Measurements from ENCODE around the gene CFL1. TPM values are rescaled to one million over a fixed set of nuclear protein-coding genes. Genes with fewer than 3 reads are reported as not detected.

CFL1 gene
- total RNA-seq, 1 donor from 2014 or later: 1,155 TPM

Other genes starting within 250 kb of the CFL1 start
- gene MAP3K11, start 244.0 kb downstream of the CFL1 start, total RNA-seq: 84.6 and 88.6 TPM in 2 replicates
- gene PCNX3, start 242.4 kb downstream of the CFL1 start, total RNA-seq: 40.1 and 43.6 TPM in 2 replicates
- gene SIPA1, start 220.1 kb downstream of the CFL1 start, total RNA-seq: 128 and 135 TPM in 2 replicates
- 86.9 and 89.3 TPM in 2 replicates for gene RELA, start 195.3 kb downstream of the CFL1 start, total RNA-seq
- 76.3 and 79.4 TPM in 2 replicates for gene KAT5, start 145.9 kb downstream of the CFL1 start, total RNA-seq
- gene RNASEH2C, start 137.4 kb downstream of the CFL1 start, total RNA-seq: 85.0 and 94.0 TPM in 2 replicates
- 24.6 and 24.9 TPM in 2 replicates for gene AP5B1, start 77.2 kb downstream of the CFL1 start, total RNA-seq
- 0.16 TPM in 2 replicates for gene OVOL1, start 71.1 kb downstream of the CFL1 start, total RNA-seq
- gene SNX32, start 24.2 kb downstream of the CFL1 start, total RNA-seq: 0.64 and 0.96 TPM in 2 replicates
- 84.9 and 90.5 TPM in 2 replicates for gene MUS81, start 2.3 kb upstream of the CFL1 start, total RNA-seq
- 8.8 and 9.2 TPM in 2 replicates for gene EFEMP2, start 14.6 kb upstream of the CFL1 start, total RNA-seq
- gene CTSW, start 21.7 kb upstream of the CFL1 start, total RNA-seq: 10.0 and 10.3 TPM in 2 replicates
- gene FIBP, start 30.3 kb upstream of the CFL1 start, total RNA-seq: 95.4 and 99.8 TPM in 2 replicates
- 53.2 and 55.2 TPM in 2 replicates for gene CCDC85B, start 32.5 kb upstream of the CFL1 start, total RNA-seq
- gene FOSL1, start 42.2 kb upstream of the CFL1 start, total RNA-seq: 24.0 and 25.9 TPM in 2 replicates
- gene C11orf68, start 60.9 kb upstream of the CFL1 start, total RNA-seq: 23.7 and 23.8 TPM in 2 replicates
- 116 and 118 TPM in 2 replicates for gene DRAP1, start 61.2 kb upstream of the CFL1 start, total RNA-seq
- not detected in 2 replicates for gene TSGA10IP, start 87.3 kb upstream of the CFL1 start, total RNA-seq
- 81.7 and 98.5 TPM in 2 replicates for gene SART1, start 103.6 kb upstream of the CFL1 start, total RNA-seq
- 64.5 and 65.2 TPM in 2 replicates for gene EIF1AD, start 144.0 kb upstream of the CFL1 start, total RNA-seq
- gene BANF1, start 144.3 kb upstream of the CFL1 start, total RNA-seq: 272 and 281 TPM in 2 replicates
- 0.69 and 0.75 TPM in 2 replicates for gene CST6, start 153.8 kb upstream of the CFL1 start, total RNA-seq
- gene CATSPER1, start 168.3 kb upstream of the CFL1 start, total RNA-seq: 0.46 and 0.78 TPM in 2 replicates
- gene GAL3ST3, start 191.0 kb upstream of the CFL1 start, total RNA-seq: 0.18 TPM in 1 of 2 replicates, not detected in the other
- 252 and 268 TPM in 2 replicates for gene SF3B2, start 194.2 kb upstream of the CFL1 start, total RNA-seq
- 75.6 and 83.7 TPM in 2 replicates for gene PACS1, start 212.1 kb upstream of the CFL1 start, total RNA-seq

Measured in activated T-helper 2 cell treated with anti-CD3 and anti-CD28 coated beads, Interferon-gamma antibody, Interleukin-2, Interleukin-4, amounts not matched to agents 10 μg/mL and 5 μg/mL and 100 μg/mL, durations not matched to agents 14 hours and 24 hours and 36 hours (primary cell).